Prostate gland (tissue), 1 donor: ENCODE data around the gene DUSP14.

Experiments used
- POLR2A ChIP-seq: fragments of 450-650 bp; IDR thresholded peaks from one replicate; pipeline ENCODE4 v1.6.1; 2016; ENCODE audit warnings: antibody characterized with exemption, mild to moderate bottlenecking
- POLR2AphosphoS5 ChIP-seq: sonication (generic); formaldehyde crosslinking; IDR thresholded peaks from one replicate; pipeline ENCODE4 v1.6.1; 2017; ENCODE audit warnings: antibody characterized with exemption

DNA sequence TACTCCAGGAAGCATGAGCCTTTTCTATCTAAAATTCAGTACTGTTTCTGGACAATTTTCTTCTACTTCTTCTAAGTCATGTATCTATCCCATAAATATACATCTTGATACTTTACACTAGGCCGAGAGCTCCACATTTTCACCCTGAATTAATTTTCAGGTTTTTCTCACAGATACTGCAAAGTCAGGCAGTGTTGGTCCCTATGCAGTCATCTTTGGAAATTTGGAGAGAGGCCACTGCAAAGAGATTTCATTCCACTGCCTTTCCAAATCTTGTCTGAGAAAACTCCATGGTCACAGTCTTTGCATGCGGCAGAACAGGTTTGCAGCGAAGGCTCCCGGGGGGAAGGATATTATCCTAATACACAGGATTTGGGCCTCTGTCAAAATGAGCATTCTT is 28.2 kb downstream of the DUSP14 start:
- TF ChIP-seq POLR2A, result no peak
- no peak for TF ChIP-seq POLR2AphosphoS5
